ENCODE results near the gene PARD3.
"Not testable (repeated sequence)": the region's sequence is repeated elsewhere in the genome, so short reads cannot be mapped to it uniquely, and the experiment has no call there.

PARD3 gene

DNA sequence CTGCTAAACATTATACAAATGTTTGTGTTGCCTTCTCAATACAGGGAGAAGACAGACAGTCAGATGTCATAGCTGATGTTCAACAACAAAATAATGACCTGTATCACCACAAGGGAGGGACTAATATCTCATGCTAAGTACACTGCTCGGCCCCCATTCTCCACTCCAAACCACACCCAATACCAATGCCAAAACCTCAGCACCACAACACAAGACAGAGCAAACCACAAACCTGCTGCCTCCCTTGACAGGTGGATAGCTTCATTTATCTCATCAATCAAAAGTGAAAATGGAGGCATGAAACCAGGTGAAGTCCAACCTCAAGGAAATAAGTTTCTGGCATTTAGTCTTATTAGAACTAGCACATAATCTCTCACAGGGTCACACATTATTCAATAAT, 109.5 kb downstream of the PARD3 start:
- H3K4me1 ChIP-seq (ENCODE audit: control insufficient read depth, insufficient read depth, low read length), result peaks cover 26% of the 10 kb centered on the region
- no peaks in the 10 kb centered on the region for H3K9me3 ChIP-seq (ENCODE audit: control insufficient read depth in 2 of 2, low read length in 2 of 2)
- peak overlapping the region; percentile 31 for H3K27ac ChIP-seq (ENCODE audit: low read length)
- no peak overlapping the region for H3K9ac ChIP-seq (ENCODE audit: low read length in 2 of 2)
- H3K27me3 ChIP-seq (ENCODE audit: control insufficient read depth in 1 of 2, insufficient read depth in 2 of 2, low read length in 2 of 2), result no peaks in the 10 kb centered on the region
- H3K36me3 ChIP-seq (ENCODE audit: control insufficient read depth in 2 of 2, insufficient read depth in 2 of 2, low read length in 2 of 2), result no peaks in the 10 kb centered on the region
- no peak overlapping the region for H3K4me3 ChIP-seq (ENCODE audit: low read length in 2 of 2)

DNA sequence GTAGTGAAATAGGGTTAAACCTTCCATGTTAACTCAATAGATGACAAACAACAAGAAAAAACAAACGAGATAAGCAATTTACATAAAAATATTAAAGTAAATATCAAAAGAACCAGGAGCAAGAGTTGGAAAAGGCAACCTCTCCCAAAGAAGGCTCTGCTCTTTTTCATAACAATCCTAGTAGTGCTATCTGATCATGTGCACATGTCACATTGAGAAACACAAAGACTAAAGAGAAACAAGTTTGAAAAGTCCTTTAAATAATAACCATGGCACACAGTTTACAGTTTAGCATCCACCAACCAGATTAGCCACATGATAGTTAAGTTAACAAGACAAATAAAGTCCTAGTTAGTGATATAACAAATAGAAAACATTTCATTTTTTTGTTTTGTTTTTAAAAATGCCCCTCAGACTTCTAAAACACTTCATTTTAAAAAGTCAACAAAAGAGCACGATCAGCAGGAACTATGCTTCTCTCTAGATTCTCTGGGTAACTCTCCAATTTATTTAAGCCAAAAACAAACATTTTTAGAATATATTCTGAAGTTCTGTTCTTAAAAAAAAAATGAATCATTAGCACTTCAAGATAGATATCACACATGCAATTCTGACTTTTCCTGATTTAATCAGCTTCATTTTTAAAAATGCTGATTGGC, 110.4 kb downstream of the PARD3 start:
- H3K9me3 ChIP-seq (ENCODE audit: control insufficient read depth in 2 of 2, low read length in 2 of 2), result no peaks in the 10 kb centered on the region
- H3K4me1 ChIP-seq (ENCODE audit: control insufficient read depth, insufficient read depth, low read length), result peaks cover 25% of the 10 kb centered on the region
- no peak overlapping the region for H3K4me3 ChIP-seq (ENCODE audit: low read length in 2 of 2)
- H3K27ac ChIP-seq (ENCODE audit: low read length), result no peak overlapping the region
- H3K9ac ChIP-seq (ENCODE audit: low read length in 2 of 2), result no peak overlapping the region
- no peaks in the 10 kb centered on the region for H3K27me3 ChIP-seq (ENCODE audit: control insufficient read depth in 1 of 2, insufficient read depth in 2 of 2, low read length in 2 of 2)
- H3K36me3 ChIP-seq (ENCODE audit: control insufficient read depth in 2 of 2, insufficient read depth in 2 of 2, low read length in 2 of 2), result no peaks in the 10 kb centered on the region

DNA sequence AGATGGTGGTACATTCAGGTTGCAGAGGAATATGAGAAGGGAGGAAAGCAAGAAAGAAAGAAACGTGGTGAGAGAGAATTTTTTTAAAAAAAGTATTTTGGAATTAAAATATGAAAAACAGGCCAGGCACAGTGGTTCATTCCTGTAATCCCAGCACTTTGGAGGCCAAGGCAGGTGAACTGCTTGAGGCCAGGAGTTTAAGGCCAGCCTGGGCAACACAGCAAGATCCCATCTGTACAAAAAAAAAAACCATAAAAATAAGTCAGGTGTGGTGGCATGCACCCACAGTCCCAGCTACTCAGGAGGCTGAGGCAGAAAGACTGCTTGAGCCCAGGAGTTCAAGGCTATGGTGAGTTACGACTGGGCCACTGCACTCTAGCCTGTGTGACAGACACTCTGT, 112.1 kb downstream of the PARD3 start:
- Histone ChIP-seq H3K36me3 (ENCODE audit: control insufficient read depth in 2 of 2, insufficient read depth in 2 of 2, low read length in 2 of 2) (no peaks in the 10 kb centered on the region), H3K9me3 (ENCODE audit: control insufficient read depth in 2 of 2, low read length in 2 of 2) (no peaks in the 10 kb centered on the region), H3K27ac (ENCODE audit: low read length) (peak overlapping the region; percentile 41), H3K4me1 (ENCODE audit: control insufficient read depth, insufficient read depth, low read length) (peaks cover 25% of the 10 kb centered on the region), H3K27me3 (ENCODE audit: control insufficient read depth in 1 of 2, insufficient read depth in 2 of 2, low read length in 2 of 2) (no peaks in the 10 kb centered on the region), H3K4me3 (ENCODE audit: low read length in 2 of 2) (no peak overlapping the region), H3K9ac (ENCODE audit: low read length in 2 of 2) (no peak overlapping the region)

DNA sequence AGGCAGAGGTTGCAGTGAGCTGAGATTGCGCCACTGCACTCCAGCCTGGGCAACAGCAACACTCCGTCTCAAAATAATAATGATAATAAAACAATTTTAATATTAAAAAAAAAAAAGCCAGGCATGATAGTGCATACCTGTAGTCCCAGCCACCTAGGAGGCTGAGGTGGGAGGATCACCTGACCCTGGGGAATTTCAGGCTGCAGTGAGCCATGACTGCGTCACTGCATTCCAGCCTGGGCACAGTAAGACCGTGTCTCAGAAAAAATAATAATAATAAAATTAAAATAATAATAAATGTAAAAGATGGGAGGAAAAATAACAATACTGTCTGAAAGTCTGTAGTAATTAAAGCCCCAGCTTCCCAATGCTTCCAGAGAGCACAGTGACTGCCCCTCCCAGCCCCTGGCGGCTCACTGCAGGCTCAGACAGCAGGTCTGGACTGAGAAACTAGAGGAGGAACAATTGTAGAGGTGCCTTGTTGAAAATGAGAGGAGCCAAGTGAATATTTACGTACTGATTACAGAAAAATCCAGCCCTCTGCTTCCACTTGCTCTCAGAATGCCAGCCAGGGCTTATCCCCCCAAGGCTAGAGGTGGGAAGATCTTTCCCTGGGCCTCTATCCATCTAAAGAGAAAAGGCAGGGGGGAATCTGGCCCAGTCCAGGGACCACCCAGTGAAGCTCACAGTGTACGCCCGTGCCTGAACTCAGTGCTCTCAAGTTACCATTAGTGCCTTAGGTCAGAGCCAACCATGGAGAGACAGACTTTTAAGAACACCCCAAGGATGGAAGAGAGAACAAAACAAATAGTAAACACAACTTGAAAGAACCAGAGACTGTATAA, 112.8 kb downstream of the PARD3 start:
- Histone ChIP-seq H3K4me1 (ENCODE audit: control insufficient read depth, insufficient read depth, low read length) (peaks cover 25% of the 10 kb centered on the region), H3K9ac (ENCODE audit: low read length in 2 of 2) (no peak overlapping the region), H3K4me3 (ENCODE audit: low read length in 2 of 2) (no peak overlapping the region), H3K9me3 (ENCODE audit: control insufficient read depth in 2 of 2, low read length in 2 of 2) (no peaks in the 10 kb centered on the region), H3K27ac (ENCODE audit: low read length) (peak overlapping the region; percentile 41), H3K27me3 (ENCODE audit: control insufficient read depth in 1 of 2, insufficient read depth in 2 of 2, low read length in 2 of 2) (no peaks in the 10 kb centered on the region), H3K36me3 (ENCODE audit: control insufficient read depth in 2 of 2, insufficient read depth in 2 of 2, low read length in 2 of 2) (no peaks in the 10 kb centered on the region)

DNA sequence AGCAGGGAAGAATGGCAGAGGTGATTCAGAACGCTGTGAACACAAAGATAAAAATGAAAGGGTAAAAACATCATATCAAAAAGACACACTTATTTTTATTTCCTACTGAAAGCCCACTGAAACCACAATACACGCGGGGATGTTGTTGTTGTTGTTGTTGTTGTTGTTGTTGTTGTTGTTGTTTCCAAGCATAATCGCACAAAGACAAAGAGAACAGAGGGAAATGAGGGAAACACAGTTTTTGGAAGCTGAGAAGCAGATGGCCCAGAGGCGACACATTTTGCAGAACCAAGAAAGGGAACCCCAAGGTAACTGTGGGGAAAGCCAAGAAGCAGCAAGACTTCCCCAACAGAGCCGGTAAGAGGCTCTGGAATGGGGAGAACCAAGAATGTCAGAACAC, 113.9 kb downstream of the PARD3 start:
- Histone ChIP-seq H3K36me3 (ENCODE audit: control insufficient read depth in 2 of 2, insufficient read depth in 2 of 2, low read length in 2 of 2) (no peaks in the 10 kb centered on the region), H3K9ac (ENCODE audit: low read length in 2 of 2) (no peak overlapping the region), H3K4me3 (ENCODE audit: low read length in 2 of 2) (no peak overlapping the region), H3K27me3 (ENCODE audit: control insufficient read depth in 1 of 2, insufficient read depth in 2 of 2, low read length in 2 of 2) (no peaks in the 10 kb centered on the region), H3K9me3 (ENCODE audit: control insufficient read depth in 2 of 2, low read length in 2 of 2) (no peaks in the 10 kb centered on the region), H3K4me1 (ENCODE audit: control insufficient read depth, insufficient read depth, low read length) (peaks cover 27% of the 10 kb centered on the region), H3K27ac (ENCODE audit: low read length) (no peak overlapping the region)

DNA sequence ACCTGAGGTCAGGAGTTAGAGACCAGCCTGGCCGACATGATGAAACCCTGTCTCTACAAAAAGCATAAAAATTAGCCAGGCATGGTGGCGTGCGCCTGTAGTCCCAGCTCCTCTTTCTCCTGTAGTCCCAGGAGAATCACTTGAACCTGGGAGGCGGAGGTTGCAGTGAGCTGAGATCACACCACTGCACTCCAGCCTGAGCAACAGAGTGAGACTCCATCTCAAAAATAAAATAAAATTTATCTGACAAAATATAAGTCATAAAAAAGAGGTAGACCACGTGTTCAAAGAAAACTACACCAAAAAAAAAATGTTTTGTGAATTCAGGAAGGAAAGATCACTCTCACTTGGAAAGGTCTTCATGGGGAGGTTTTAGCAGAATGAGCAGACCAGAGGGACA, 114.3 kb downstream of the PARD3 start:
- not testable (repeated sequence) for H3K9ac ChIP-seq (ENCODE audit: low read length in 2 of 2); H3K4me3 ChIP-seq (ENCODE audit: low read length in 2 of 2); H3K36me3 ChIP-seq (ENCODE audit: control insufficient read depth in 2 of 2, insufficient read depth in 2 of 2, low read length in 2 of 2); H3K9me3 ChIP-seq (ENCODE audit: control insufficient read depth in 2 of 2, low read length in 2 of 2); H3K27me3 ChIP-seq (ENCODE audit: control insufficient read depth in 1 of 2, insufficient read depth in 2 of 2, low read length in 2 of 2); H3K27ac ChIP-seq (ENCODE audit: low read length)
- H3K4me1 ChIP-seq (ENCODE audit: control insufficient read depth, insufficient read depth, low read length), result peaks cover 23% of the 10 kb centered on the region

DNA sequence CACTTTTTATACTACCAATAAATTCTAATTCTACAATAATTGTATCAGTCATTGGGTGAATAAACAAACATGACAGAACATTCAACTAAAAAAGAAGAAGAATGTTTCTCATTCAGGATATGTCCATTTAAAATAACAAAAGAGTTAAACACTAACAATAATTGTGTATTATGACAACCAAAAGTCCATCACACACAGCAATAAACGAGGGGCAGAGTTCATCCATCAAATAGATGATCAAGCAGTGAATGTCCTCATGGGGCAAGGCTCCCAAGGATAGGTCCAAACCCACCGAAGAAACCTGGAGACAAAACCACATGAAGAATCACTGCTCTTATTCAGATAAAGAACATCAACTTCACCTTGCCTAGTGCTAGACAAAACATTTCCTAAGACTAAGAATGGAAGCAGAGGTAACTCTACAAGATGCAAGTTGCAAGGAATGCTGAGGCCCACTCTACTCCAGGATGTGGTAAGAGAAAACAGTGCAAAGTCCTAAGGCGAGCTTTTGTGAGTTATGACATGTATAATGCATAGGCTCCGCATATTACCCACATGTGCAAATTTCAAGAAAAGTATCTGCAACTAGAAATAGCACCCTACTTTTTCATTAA, 115.1 kb downstream of the PARD3 start:
- Histone ChIP-seq H3K4me1 (ENCODE audit: control insufficient read depth, insufficient read depth, low read length) (peaks cover 18% of the 10 kb centered on the region), H3K27me3 (ENCODE audit: control insufficient read depth in 1 of 2, insufficient read depth in 2 of 2, low read length in 2 of 2) (no peaks in the 10 kb centered on the region), H3K9ac (ENCODE audit: low read length in 2 of 2) (no peak overlapping the region), H3K4me3 (ENCODE audit: low read length in 2 of 2) (no peak overlapping the region), H3K9me3 (ENCODE audit: control insufficient read depth in 2 of 2, low read length in 2 of 2) (no peaks in the 10 kb centered on the region), H3K36me3 (ENCODE audit: control insufficient read depth in 2 of 2, insufficient read depth in 2 of 2, low read length in 2 of 2) (peaks cover 0 to 4% of the 10 kb centered on the region in 2 donors), H3K27ac (ENCODE audit: low read length) (no peak overlapping the region)

DNA sequence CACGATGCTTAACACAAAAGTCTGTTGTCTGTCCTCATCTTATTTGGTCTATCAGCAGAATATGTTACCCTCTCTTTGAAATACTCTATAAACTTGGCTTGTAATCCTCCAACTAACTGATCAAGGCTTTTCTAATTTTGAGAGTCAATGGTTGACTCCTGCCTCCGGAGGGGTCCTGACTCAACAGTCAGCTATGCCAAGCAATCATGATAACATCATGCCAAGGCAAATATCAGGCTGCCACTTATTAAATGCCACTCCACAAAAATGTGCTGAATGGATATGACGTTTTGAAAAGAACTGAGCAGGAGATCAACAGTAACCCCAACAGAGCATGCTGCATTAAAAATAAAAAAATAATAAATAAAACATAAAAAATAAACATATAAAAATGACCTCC, 116.1 kb downstream of the PARD3 start:
- Histone ChIP-seq H3K9ac (ENCODE audit: low read length in 2 of 2) (no peak overlapping the region), H3K27me3 (ENCODE audit: control insufficient read depth in 1 of 2, insufficient read depth in 2 of 2, low read length in 2 of 2) (no peaks in the 10 kb centered on the region), H3K4me3 (ENCODE audit: low read length in 2 of 2) (no peak overlapping the region), H3K9me3 (ENCODE audit: control insufficient read depth in 2 of 2, low read length in 2 of 2) (no peaks in the 10 kb centered on the region), H3K4me1 (ENCODE audit: control insufficient read depth, insufficient read depth, low read length) (peaks cover 18% of the 10 kb centered on the region), H3K27ac (ENCODE audit: low read length) (no peak overlapping the region), H3K36me3 (ENCODE audit: control insufficient read depth in 2 of 2, insufficient read depth in 2 of 2, low read length in 2 of 2) (peaks cover 0 to 4% of the 10 kb centered on the region in 2 donors)

DNA sequence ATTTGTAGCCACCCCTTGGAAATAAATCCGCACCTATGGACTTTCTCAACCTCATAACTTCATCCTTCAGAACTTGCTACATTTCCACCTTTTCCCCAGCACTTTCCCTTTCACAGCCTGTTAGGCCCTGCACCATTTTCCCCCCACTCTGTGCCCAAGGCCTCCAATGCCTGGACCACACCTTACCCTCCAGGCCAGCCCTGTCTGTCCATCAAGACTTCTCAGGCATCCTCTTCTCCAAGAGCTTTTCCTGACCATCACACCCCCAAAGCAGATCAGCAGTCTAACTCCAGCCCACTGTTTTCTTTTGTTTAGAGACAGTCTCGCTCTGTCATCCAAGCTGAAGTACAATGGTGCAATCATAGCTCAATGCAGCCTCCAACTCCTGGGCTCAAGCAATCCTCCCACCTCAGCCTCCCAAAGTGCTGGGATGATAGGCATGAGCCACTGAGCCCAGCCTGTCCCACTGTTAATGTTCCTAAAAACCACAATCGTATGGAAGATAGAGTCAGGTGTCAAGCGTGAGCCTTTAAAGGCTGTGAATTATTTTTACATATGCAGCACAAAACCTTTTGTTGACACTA, 116.8 kb downstream of the PARD3 start:
- Histone ChIP-seq H3K27me3 (ENCODE audit: control insufficient read depth in 1 of 2, insufficient read depth in 2 of 2, low read length in 2 of 2) (no peaks in the 10 kb centered on the region), H3K36me3 (ENCODE audit: control insufficient read depth in 2 of 2, insufficient read depth in 2 of 2, low read length in 2 of 2) (peaks cover 0 to 4% of the 10 kb centered on the region in 2 donors), H3K9ac (ENCODE audit: low read length in 2 of 2) (no peak overlapping the region), H3K9me3 (ENCODE audit: control insufficient read depth in 2 of 2, low read length in 2 of 2) (no peaks in the 10 kb centered on the region), H3K4me3 (ENCODE audit: low read length in 2 of 2) (no peak overlapping the region), H3K27ac (ENCODE audit: low read length) (no peak overlapping the region), H3K4me1 (ENCODE audit: control insufficient read depth, insufficient read depth, low read length) (peaks cover 18% of the 10 kb centered on the region)

DNA sequence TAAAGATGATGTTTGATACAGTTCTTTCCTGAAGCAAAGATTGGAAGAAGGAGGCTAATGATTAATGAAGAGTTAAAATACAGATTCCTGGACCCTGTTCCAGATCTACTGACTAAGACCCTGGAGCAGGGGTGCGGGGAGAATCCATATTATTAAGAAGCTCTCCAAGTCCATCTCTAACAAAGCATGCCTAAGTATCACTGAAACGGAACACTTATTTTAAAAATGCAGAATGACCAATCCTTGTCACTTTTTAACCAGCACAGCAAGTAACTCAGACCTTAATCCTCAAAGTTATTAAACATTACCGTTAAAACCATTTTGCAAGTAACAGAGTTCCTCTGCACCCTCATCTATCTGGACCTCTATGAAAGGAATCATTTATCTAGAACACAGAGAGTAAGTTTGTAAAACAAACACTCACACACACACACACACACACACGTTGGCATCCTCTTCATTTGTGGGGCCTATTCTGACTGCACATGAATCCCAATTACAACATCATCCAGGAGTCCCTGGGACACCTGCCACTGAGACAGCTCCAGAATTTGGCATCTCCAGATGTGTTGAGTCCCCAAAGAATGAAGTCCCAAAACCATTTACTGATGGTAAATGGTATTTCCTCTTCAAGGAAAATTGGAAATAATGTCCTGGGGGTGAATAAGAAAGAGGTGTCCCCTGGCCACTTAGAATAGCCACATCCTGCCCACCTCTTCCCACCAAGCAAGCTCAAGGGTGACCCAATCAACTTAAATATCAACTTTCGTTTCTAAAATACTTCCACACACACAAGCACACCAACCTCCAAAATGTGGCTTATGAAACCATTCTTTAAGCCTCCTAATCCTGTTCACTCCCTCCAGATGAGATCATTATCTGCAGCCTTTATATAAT, 117.5 kb downstream of the PARD3 start:
- H3K27ac ChIP-seq (ENCODE audit: low read length), result no peak overlapping the region
- no peak overlapping the region for H3K4me3 ChIP-seq (ENCODE audit: low read length in 2 of 2)
- H3K27me3 ChIP-seq (ENCODE audit: control insufficient read depth in 1 of 2, insufficient read depth in 2 of 2, low read length in 2 of 2), result no peaks in the 10 kb centered on the region
- H3K9me3 ChIP-seq (ENCODE audit: control insufficient read depth in 2 of 2, low read length in 2 of 2), result no peaks in the 10 kb centered on the region
- H3K4me1 ChIP-seq (ENCODE audit: control insufficient read depth, insufficient read depth, low read length), result peaks cover 14% of the 10 kb centered on the region
- no peak overlapping the region for H3K9ac ChIP-seq (ENCODE audit: low read length in 2 of 2)
- H3K36me3 ChIP-seq (ENCODE audit: control insufficient read depth in 2 of 2, insufficient read depth in 2 of 2, low read length in 2 of 2), result peaks cover 0 to 4% of the 10 kb centered on the region in 2 donors

Data from stomach smooth muscle (tissue), 2 donors.